H1 (cell line): ENCODE results near the gene PITRM1. TPM values are rescaled to one million over a fixed set of nuclear protein-coding genes. Genes with fewer than 3 reads are reported as not detected.
"Not testable (repeated sequence)": the region's sequence is repeated elsewhere in the genome, so short reads cannot be mapped to it uniquely, and the experiment has no call there.

Source experiments
- CTCF ChIA-PET: fragments of 300-600 bp; sonication (Branson Sonifier 250); formaldehyde crosslinking; loops from one replicate; lab custom pipeline; 2021; ENCODE audit not compliant: partially characterized antibody; lab: Charles Lee
- POLR2A ChIA-PET: fragments of 300-600 bp; sonication (Branson Sonifier 250); formaldehyde crosslinking; loops from one replicate; lab custom pipeline; 2021; ENCODE audit warnings: inconsistent platforms; ENCODE audit not compliant: partially characterized antibody; lab: Charles Lee
- DNase-seq, 2 experiments: peaks; one replicate each; pipeline versions ENCODE4 v3.0.0 to v3.0.0-alpha.2; 2010 to 2022; ENCODE audit warnings: low spot score in 2 of 2, low read depth in 1 of 2, mixed read lengths in 1 of 2
- FAIRE-seq: peaks from 2 replicates; lab custom pipeline; 2011; peaks lifted over from hg19 to GRCh38; lab: Jason Lieb, UNC
- H2AFZ ChIP-seq: 2 replicates; pipeline ENCODE4 v1.8.1; 2012; ENCODE audit warnings: low read length, inconsistent platforms
- H2AK5ac ChIP-seq: 2 replicates; pipeline ENCODE4 v1.6.1; 2013; ENCODE audit warnings: low read depth, low read length
- H2BK120ac ChIP-seq: replicated peaks from 2 replicates; pipeline ENCODE3; 2013; ENCODE audit warnings: low read depth, low read length, inconsistent platforms
- H2BK12ac ChIP-seq: 2 replicates; pipeline ENCODE4 v1.6.1; 2013; ENCODE audit warnings: low read depth, low read length
- H2BK15ac ChIP-seq: 2 replicates; pipeline ENCODE4 v1.6.1; 2013; ENCODE audit warnings: low read length
- H2BK20ac ChIP-seq: 2 replicates; pipeline ENCODE4 v1.6.1; 2013; ENCODE audit warnings: low read length
- H2BK5ac ChIP-seq: 2 replicates; pipeline ENCODE4 v1.6.1; 2013; ENCODE audit warnings: low read depth, low read length
- H3K14ac ChIP-seq: 2 replicates; pipeline ENCODE4 v1.6.1; 2013; ENCODE audit warnings: inconsistent platforms; ENCODE audit not compliant: insufficient read length
- H3K18ac ChIP-seq: 2 replicates; pipeline ENCODE4 v1.6.1; 2013; ENCODE audit warnings: low read length; ENCODE audit errors: extremely low read depth
- H3K23ac ChIP-seq: 2 replicates; pipeline ENCODE4 v1.6.1; 2013; ENCODE audit warnings: inconsistent platforms; ENCODE audit not compliant: insufficient read length
- H3K23me2 ChIP-seq: 2 replicates; pipeline ENCODE4 v1.6.1; 2013; ENCODE audit warnings: low read depth, low read length
- H3K27ac ChIP-seq: 2 replicates; pipeline ENCODE4 v1.6.1; 2011; ENCODE audit warnings: low read depth, low read length, inconsistent platforms
- H3K27me3 ChIP-seq, 4 experiments: replicated peaks in 1 of 4; 1 replicate in 1 of 4; 2 replicates in 3 of 4; pipeline versions ENCODE4 v1.6.1 to v1.8.1; 2011 to 2013; ENCODE audit warnings: low read length in 3 of 4, mild to moderate bottlenecking in 3 of 4, inconsistent platforms in 2 of 4, mixed read lengths in 2 of 4, moderate library complexity in 1 of 4; ENCODE audit not compliant: control insufficient read depth in 3 of 4, insufficient read depth in 3 of 4; ENCODE audit errors: extremely low read depth in 1 of 4
- H3K36me3 ChIP-seq, 4 experiments: 2 replicates each; pipeline versions ENCODE4 v1.6.1 to v1.8.1; 2011 to 2013; ENCODE audit warnings: mild to moderate bottlenecking in 4 of 4, low read length in 3 of 4, moderate library complexity in 2 of 4, control low read depth in 1 of 4, inconsistent platforms in 1 of 4; ENCODE audit not compliant: insufficient read depth in 4 of 4, control insufficient read depth in 2 of 4
- H3K4ac ChIP-seq: replicated peaks from 2 replicates; pipeline ENCODE3; 2013; ENCODE audit warnings: low read length, low read depth, mixed read lengths, inconsistent platforms; ENCODE audit not compliant: insufficient read length
- H3K4me1 ChIP-seq, 4 experiments: replicated peaks in 1 of 4; 1 replicate in 1 of 4; 2 replicates in 3 of 4; pipeline versions ENCODE4 v1.6.1 to v1.8.1; 2011 to 2013; ENCODE audit warnings: low read length in 3 of 4, inconsistent platforms in 2 of 4, mixed read lengths in 1 of 4; ENCODE audit not compliant: insufficient read depth in 4 of 4, control insufficient read depth in 3 of 4
- H3K4me2 ChIP-seq, 2 experiments: 2 replicates each; pipeline versions ENCODE4 v1.6.1 to v1.8.1; 2011 to 2013; ENCODE audit warnings: low read depth in 2 of 2, low read length in 2 of 2, control low read depth in 1 of 2, inconsistent platforms in 1 of 2, mild to moderate bottlenecking in 1 of 2; ENCODE audit not compliant: insufficient read depth in 1 of 2
- H3K4me3 ChIP-seq, 4 experiments: fragments of 200-600, 300-600 bp in 1 of 4; sonication (generic), shearing (Covaris generic), sonication (Bioruptor Twin) in 1 of 4; 2 replicates each; pipeline versions ENCODE4 v1.5.1 to v1.8.1; 2011 to 2016; ENCODE audit warnings: low read length in 4 of 4, low read depth in 3 of 4, control low read depth in 2 of 4, inconsistent platforms in 2 of 4, mild to moderate bottlenecking in 2 of 4, mixed read lengths in 1 of 4, moderate library complexity in 1 of 4; ENCODE audit not compliant: insufficient read depth in 2 of 4; ENCODE audit errors: extremely low read depth in 1 of 4
- H3K56ac ChIP-seq: replicated peaks from 2 replicates; pipeline ENCODE3; 2013; ENCODE audit warnings: low read depth, mild to moderate bottlenecking, mixed read lengths, low read length, inconsistent platforms; ENCODE audit not compliant: insufficient read length
- H3K79me1 ChIP-seq: 2 replicates; pipeline ENCODE4 v1.6.1; 2013; ENCODE audit warnings: low read depth, low read length, control low read depth
- H3K79me2 ChIP-seq, 2 experiments: 2 replicates each; pipeline versions ENCODE4 v1.6.1 to v1.8.1; 2012 to 2013; ENCODE audit warnings: low read length in 2 of 2, mild to moderate bottlenecking in 2 of 2, inconsistent platforms in 1 of 2; ENCODE audit not compliant: insufficient read depth in 2 of 2, control insufficient read depth in 1 of 2
- H3K9ac ChIP-seq, 4 experiments: replicated peaks in 1 of 4; 1 replicate in 1 of 4; 2 replicates in 3 of 4; pipeline versions ENCODE4 v1.6.1 to v1.8.1; 2011 to 2013; ENCODE audit warnings: low read depth in 3 of 4, low read length in 3 of 4, control low read depth in 2 of 4, mild to moderate bottlenecking in 2 of 4, moderate library complexity in 2 of 4, inconsistent platforms in 1 of 4; ENCODE audit errors: extremely low read depth in 1 of 4
- H3K9me3 ChIP-seq, 2 experiments: 2 replicates each; pipeline versions ENCODE4 v1.6.1 to v1.8.1; 2012 to 2013; ENCODE audit warnings: mild to moderate bottlenecking in 2 of 2, moderate library complexity in 2 of 2, control low read depth in 1 of 2, inconsistent platforms in 1 of 2, low read depth in 1 of 2, low read length in 1 of 2, mixed read lengths in 1 of 2; ENCODE audit not compliant: insufficient read depth in 2 of 2
- H4K20me1 ChIP-seq, 2 experiments: replicated peaks in 1 of 2; 2 replicates each; pipeline versions ENCODE3 to v1.8.1; 2011 to 2013; ENCODE audit warnings: inconsistent platforms in 2 of 2, low read length in 2 of 2, mild to moderate bottlenecking in 1 of 2; ENCODE audit not compliant: insufficient read depth in 2 of 2, control insufficient read depth in 1 of 2
- H4K5ac ChIP-seq: 2 replicates; pipeline ENCODE4 v1.6.1; 2013; ENCODE audit warnings: low read length, low read depth, mixed read lengths, inconsistent platforms; ENCODE audit not compliant: insufficient read length
- H4K8ac ChIP-seq: 2 replicates; pipeline ENCODE4 v1.8.0; 2013; ENCODE audit warnings: mild to moderate bottlenecking, moderate library complexity, low read length, inconsistent platforms; ENCODE audit not compliant: insufficient read depth; ENCODE audit errors: extremely low read depth
- H4K91ac ChIP-seq: replicated peaks from 2 replicates; pipeline ENCODE3; 2013; ENCODE audit warnings: low read length, mixed read lengths, inconsistent platforms; ENCODE audit not compliant: insufficient read length
- BRCA1 ChIP-seq: IDR thresholded peaks from 2 replicates; pipeline ENCODE4 v1.6.1; 2012; ENCODE audit warnings: low read depth, low read length, improper control_type of control experiment
- CBX8 ChIP-seq: fragments of 300-800, 300-1000 bp; sonication (generic); IDR thresholded peaks from 2 replicates; pipeline ENCODE4 v1.7.1; 2016; ENCODE audit warnings: low read depth, low read length, borderline replicate concordance
- CHD1 ChIP-seq: IDR thresholded peaks from 2 replicates; pipeline ENCODE4 v1.6.1; 2012; ENCODE audit warnings: low read depth, low read length, improper control_type of control experiment
- NRF1 ChIP-seq: IDR thresholded peaks from 2 replicates; pipeline ENCODE4 v1.6.1; 2011; ENCODE audit warnings: mild to moderate bottlenecking, low read depth, low read length, improper control_type of control experiment
- PHF8 ChIP-seq: fragments of 200-600 bp; sonication (generic); conservative IDR thresholded peaks from 2 replicates; pipeline ENCODE4 v1.7.1; 2012; ENCODE audit warnings: low read depth, mild to moderate bottlenecking, inconsistent platforms, low read length, moderate library complexity
- POLR2AphosphoS5 ChIP-seq: IDR thresholded peaks from 2 replicates; pipeline ENCODE4 v1.6.1; 2011; ENCODE audit warnings: low read depth, low read length
- RXRA ChIP-seq: IDR thresholded peaks from 2 replicates; pipeline ENCODE4 v1.6.1; 2011; ENCODE audit warnings: low read depth, mild to moderate bottlenecking, low read length, moderate library complexity; ENCODE audit not compliant: insufficient read depth
- WGBS, 2 experiments: shearing (Covaris generic) in 1 of 2; methylation state at CpG; one replicate each; pipeline versions ENCODE4 v1.1.6 to v1.1.7; 2013 to 2015; ENCODE audit warnings: low lambda C conversion rate in 2 of 2, mixed read lengths in 2 of 2, inconsistent platforms in 1 of 2, low coverage in 1 of 2, missing lambda C conversion rate in 1 of 2; ENCODE audit not compliant: insufficient replicate concordance in 2 of 2, insufficient coverage in 1 of 2, insufficient read length in 1 of 2; ENCODE audit errors: extremely low coverage in 1 of 2, missing lambda C conversion rate in 1 of 2; 5-methylcytosine and 5-hydroxymethylcytosine counted together
- polyA plus RNA-seq, 7 experiments: library from polyadenylated mRNA; depleted of rRNA in 3 of 7; stranded (reverse) in 5 of 7; unstranded in 2 of 7; fragments of >200 nt in 5 of 7; fragments of 200-250 nt in 2 of 7; gene quantifications; 1 replicate in 5 of 7; 2 replicates in 1 of 7; 4 replicates in 1 of 7; pipeline versions ENCODE4 v1.2.1 to v1.2.3, GENCODE V29; 2011 to 2013; ENCODE audit warnings: missing spikeins in 2 of 7, mixed read lengths in 2 of 7
- total RNA-seq: library from RNA; stranded (reverse); fragmentation: NEBNext Ultra II Directional; extraction: Animal tissue kit (Norgen Biotek cat#: 25700); gene quantifications from 2 replicates; pipeline ENCODE4 v1.2.1, GENCODE V29; 2021

PITRM1 gene
- total and polyA plus RNA-seq, 2 of the 8 experiments (the other 6 are each of a cell fraction or from before 2014, with no cell fraction given) = 18.6 to 31.5 TPM

DNA sequence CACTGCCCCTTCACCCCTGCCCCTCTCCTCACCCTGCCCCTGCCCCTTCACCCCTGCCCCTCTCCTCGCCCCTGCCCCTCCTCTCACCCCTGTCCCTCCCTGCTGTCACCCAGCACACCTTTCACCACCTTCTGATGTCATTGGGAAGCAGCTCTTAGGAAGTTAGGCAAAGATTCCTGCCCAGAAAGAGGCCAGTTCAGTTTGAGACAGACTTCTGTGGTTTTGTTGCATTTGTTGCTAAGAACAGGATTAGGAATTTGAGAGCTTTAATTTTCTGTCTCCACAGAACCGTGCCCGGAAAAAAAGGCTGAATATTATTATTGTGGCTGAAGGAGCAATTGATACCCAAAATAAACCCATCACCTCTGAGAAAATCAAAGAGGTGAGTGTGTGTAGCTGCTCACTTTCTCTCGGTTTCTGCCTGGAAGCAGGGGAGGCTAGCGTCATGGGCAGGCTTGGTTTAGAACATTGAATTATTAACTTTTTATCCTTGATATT is 65.6 kb downstream of the PITRM1 start (continued):
- no peak for TF ChIP-seq POLR2AphosphoS5
- no peak for TF ChIP-seq RXRA
- no peak for TF ChIP-seq CHD1
- TF ChIP-seq NRF1 = no peak
- no peak for TF ChIP-seq CBX8
- TF ChIP-seq PHF8 = no peak
- no peak for TF ChIP-seq BRCA1

- not testable (repeated sequence) for H2BK20ac ChIP-seq, H4K5ac ChIP-seq, H3K79me1 ChIP-seq, H2BK120ac ChIP-seq, H3K4me3 ChIP-seq, H2BK15ac ChIP-seq, FAIRE-seq, H3K56ac ChIP-seq, H3K27ac ChIP-seq, H3K4me1 ChIP-seq, H3K27me3 ChIP-seq, H3K4me2 ChIP-seq, H3K9ac ChIP-seq, H2AFZ ChIP-seq, H3K18ac ChIP-seq, H2BK12ac ChIP-seq, H2BK5ac ChIP-seq, H3K23ac ChIP-seq, H3K23me2 ChIP-seq, H3K9me3 ChIP-seq, H3K4ac ChIP-seq, H4K8ac ChIP-seq, H3K14ac ChIP-seq, DNase-seq, H2AK5ac ChIP-seq, H4K91ac ChIP-seq, H3K79me2 ChIP-seq
- ChIA-PET POLR2A (interaction anchor here (1.1 kb wide), 1 partner anchor 11 kb away, joined by 3 read pairs; no protein-coding TSS in a partner anchor), CTCF (interaction anchor here (2.3 kb wide), 1 partner anchor 14 kb away, joined by 11 read pairs; no protein-coding TSS in a partner anchor)
- WGBS, 2 experiments = 100% methylated on average over 2 of the region's 10 CpGs; no CpG with 5 or more reads in 1 of the 2 experiments
- Histone ChIP-seq H3K36me3 (peaks cover 20 to 78% (median 55%) of the 10 kb centered on the region in 4 experiments), H4K20me1 (peaks cover 0 to 17% of the 10 kb centered on the region in 2 experiments)
These were observed 66.3 kb downstream of the PITRM1 start for GRCh38 chr10:3106328-3106727.
